GM21360 (cell line): ENCODE results near the gene VASP.

Source experiments
- ATAC-seq: cut with Tn5 transposase; IDR thresholded peaks from one replicate; pipeline ENCODE4 v1.9.1; 2021; ENCODE audit warnings: mild to moderate bottlenecking, moderate library complexity; ENCODE audit not compliant: unreplicated experiment

The VASP gene

DNA sequence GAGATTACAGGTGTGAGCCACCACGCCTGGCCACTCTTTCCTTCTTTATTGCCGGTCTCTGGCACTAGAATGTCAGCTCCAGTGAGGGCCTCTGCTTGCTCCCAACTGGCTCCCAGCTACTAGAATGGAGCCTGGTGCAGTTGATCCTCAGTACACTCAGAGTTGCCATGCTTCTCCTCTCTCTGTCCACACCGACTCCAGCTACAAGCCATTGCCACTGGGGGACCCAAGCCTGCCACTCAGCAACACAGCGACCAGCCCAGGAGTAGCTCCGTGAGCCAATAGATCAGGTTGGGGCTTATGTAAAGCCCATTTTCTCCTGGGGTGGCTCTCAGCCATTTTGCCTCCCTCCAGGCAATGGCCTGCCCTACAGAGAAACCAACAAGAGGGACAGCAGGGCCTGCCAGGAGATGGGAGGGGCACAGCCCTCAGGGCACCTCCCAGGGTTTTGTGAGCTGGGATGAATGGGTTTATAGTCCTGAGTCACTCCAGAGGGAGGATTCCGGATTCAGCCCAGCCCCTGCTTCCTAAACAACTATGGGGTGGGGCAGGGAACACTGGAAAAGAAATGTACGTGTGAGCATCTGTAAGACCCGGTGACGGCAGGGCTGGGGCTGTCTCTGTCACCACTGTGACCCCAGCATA is 40.8 kb downstream of the VASP start:
- ATAC-seq, result no peak

DNA sequence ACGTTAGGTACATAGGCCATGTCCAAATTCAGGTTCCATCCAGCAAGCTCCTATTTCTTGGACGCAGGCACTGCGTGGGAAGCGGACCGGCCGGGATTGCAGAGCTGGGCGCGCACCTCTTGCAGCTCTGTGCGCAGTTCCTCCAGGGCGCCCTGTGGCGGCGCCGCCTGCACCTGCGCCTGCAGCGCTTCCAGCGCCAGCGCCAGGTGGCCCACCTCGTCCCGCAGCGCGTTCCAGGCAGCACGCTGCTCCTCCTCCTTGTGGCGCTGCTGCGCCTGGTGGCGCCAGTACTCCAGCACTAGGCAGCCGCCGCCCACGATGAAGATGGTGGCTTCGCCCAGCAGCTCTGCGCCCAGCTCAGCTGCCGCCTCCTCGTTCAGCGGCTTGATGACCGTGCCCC is 46.2 kb downstream of the VASP start:
- no peak for ATAC-seq

DNA sequence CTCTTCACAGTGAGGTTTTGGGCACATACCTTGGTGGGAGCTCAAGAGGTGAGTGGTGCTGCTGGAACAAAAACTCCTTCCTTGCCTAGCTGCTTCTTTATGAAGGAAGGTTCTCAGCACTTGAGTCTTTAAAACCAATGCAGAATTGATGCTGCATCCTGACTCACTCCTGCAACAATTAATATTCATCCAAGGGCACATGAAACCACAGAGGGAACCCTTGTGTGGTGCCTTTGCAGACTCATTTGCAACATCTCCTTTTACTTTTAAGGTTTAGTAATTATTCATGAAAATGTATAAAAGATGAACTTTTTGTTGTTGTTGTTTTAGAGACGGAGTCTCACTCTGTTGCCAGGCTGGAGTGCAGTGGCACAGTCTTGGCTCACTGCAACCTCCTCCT is 47.2 kb downstream of the VASP start:
- ATAC-seq, result no peak

DNA sequence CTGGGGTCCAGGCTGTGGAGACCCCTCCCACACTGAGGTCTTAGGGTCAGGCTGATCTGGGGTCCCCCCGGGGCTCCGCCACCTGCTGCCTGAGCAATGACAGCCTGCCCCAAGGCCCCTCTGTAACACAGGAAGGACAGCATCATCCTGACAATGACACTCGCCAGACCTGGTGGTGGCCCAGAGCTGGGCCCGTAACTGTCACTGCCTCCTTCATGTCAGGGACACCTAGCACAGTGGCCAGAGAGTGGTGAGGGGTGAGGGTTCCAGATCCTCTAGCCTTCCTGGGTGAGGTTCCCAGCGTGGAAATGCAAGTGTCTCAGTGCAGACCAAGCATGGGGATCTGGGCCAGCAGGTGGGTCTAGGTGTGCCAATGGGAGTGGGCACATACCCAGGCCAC is 49.6 kb downstream of the VASP start:
- no peak for ATAC-seq

DNA sequence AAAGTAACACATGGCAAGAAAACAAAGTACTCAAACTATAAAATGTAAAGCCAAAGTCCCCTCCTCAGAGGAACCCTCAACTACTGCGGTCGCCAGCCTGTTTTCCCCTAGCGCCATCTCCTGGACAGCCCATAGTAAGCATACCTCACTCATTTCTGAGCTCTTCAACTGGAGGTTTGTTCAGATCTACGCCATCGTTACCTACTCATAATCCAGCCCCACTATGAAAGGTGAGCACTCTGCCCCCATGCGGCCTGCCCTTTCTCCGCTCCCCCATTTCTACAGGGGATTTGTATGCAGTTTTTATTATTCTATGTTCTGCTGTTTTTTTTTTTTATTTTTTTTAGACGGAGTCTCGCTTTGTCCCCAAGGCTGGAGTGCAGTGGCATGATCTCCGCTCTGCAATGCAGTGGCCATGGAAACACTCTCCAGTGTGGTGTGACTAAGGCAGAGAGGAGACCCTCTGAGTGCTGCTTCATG is 51.2 kb downstream of the VASP start:
- no peak for ATAC-seq

DNA sequence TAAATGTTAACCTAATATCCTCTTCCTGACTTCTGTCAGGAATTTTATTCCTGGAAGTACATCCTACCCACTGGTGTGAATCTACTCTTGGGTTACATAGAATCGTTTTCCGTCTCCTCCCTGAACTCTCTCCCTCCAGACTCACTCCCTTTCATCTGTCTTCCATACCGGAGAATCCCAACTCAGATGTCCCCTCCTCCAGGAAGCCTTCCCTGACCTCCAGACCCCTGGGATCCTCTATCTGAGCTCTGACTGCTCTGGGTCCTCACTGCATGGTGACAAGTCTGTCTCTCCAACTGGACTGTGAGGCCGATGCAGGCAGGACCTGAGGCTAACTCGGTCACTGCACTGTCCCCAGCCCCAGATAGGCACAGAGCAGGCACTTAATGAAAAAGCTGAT is 52.8 kb downstream of the VASP start:
- ATAC-seq, result no peak

DNA sequence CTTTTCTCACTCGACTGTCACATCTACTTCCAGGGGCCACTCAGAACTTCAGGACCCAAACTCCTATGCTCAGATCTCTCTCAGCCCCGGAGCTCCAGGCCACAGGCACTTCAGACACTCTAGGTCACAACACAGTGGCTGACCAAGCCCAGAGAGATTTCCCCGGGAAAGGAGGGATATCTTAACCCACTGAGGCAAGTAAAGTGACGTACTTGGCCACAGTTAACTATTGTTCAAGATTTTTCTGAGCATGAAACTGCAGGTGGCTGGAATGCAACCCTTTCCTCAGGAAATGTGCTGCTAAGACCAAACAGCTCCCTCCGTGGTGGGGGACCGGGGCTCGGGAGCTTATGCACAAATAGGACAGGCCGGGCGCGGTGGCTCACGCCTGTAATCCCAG is 53.4 kb downstream of the VASP start:
- no peak for ATAC-seq

DNA sequence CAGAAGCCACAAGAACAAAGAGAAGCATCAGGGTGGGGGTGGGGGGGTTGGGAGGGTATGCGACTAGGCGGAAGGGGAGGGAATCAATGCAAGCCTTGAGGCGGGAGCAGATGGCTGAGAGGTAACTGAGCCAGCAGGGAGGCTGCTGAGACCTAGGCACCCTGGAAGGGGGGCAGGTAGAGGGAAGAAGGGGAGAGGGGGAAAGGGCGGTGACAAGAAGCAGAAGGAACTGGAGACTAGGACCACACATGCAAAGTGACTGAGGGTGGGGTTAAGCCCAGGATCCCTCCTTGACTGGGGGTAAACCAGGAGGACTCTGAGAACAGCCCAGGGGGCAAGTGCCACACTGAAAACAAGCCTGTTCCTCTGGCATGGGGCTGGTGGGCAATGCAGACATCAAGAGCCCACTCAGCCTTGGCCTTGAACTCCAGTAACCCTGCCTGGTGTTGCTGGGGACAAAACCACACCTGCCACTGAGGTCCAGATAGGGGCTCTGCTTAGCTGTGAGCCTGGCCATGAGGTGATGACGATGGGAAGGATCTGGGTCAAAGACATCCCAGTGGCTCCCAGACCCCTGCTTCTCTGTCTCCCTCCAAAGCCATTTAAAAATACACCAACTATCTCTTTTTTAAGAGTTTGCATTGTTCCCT is 57.0 kb downstream of the VASP start:
- no peak for ATAC-seq

DNA sequence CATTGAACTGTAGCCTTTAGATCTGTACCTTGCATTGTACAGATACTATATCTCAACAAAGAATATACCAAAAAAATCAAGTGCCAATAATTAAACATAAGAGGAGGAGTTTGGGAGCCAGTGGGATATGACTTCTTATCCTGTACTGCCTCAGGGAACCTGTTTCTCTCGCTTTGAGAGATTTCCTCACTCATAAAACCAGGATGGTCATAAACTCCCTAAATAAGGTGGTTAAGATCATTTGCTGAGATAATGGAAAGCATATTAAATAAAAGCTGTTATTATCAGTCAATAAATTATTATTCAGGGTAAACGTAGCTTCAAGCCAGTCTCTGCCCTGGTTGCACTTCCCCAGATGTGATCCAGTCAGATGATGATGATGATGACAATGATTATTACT is 60.3 kb downstream of the VASP start:
- no peak for ATAC-seq

DNA sequence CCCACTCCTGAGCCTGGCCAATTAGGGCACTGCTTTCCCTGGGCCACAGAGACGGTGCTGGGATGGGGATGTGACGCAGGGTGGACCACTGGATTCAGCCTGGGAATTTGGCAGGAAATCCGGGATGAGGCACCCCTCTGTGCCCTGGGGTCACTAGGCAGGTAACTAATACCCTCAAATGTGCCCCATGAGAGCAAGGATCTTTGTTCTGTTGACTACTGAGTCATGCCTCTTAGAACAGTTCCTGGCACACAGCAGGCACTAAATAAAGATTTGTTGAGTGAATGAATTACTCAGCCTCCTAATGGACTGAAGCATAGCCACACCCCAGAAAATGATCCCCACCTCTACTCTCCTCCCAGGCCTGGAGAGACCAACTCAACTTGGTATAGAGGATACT is 61.5 kb downstream of the VASP start:
- ATAC-seq, result no peak

DNA sequence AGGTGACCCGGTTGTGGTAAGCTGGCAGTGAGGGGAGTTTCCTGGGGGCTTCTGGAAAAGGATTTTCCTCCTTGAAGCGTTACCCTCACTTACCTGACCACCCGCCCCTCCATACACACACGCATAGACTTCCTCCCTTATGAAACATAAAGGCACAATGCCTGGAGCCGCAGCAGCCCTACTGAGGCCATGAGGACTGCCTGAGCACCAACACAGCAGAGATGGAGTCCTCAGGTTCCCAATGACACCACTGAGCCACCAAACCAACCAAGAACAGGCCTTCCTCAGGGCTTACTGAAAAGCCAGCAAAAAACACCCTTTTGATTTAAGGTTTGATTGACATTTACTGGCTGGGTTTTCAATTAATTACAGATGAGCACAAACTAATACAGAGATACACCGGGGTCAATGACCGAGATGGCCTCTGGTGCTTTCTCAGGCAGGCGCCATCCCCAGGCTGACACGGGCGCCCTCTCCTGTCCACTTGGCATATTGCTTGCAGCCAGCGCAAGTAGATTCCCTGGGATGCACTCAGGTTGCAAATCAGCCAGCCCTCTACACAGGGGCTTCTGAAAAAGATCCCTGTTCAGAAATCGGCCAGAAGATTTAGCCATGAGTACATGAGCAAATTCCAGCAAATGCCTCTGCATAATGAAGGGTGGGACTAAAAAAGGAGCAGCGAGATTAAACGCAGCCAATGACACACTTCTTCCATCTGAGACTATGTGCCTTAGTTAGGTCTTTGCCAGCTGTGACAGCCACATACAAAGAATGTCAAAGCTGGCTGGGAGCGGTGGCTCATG is 62.5 kb downstream of the VASP start:
- no peak for ATAC-seq

DNA sequence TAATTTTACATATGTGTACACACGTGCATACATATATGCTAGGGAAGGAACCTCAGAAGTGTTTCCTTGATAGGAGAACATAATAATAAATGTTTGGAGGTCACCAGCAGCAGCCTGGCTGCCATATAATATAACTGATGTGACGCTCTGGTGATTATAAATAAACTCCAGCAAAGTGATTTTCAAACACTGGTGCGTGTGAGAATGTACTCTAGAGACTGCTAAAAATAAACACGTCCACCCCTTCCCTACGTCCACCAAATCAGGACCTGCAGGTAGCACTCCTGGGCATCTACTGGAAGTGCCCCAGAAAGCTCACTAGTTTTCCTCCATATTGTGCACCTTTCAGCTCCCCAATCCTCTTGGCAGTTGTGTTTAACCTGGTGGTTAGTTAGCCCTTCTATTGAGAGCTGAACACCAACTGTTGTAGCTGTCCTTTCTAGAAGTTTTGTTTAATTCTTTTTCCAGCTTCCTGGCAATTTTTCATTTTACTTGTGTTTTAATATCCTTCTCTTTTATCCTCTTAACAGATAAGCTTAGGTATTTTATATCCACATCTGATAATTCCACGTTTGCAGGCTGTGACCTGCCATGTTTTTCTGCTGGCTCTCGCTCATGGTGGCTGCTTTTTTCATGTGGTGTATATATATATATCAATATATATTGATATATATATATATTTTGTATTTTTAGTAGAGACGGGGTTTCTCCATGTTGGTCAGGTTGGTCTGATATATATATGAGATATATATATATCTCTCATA is 64.4 kb downstream of the VASP start:
- no peak for ATAC-seq

DNA sequence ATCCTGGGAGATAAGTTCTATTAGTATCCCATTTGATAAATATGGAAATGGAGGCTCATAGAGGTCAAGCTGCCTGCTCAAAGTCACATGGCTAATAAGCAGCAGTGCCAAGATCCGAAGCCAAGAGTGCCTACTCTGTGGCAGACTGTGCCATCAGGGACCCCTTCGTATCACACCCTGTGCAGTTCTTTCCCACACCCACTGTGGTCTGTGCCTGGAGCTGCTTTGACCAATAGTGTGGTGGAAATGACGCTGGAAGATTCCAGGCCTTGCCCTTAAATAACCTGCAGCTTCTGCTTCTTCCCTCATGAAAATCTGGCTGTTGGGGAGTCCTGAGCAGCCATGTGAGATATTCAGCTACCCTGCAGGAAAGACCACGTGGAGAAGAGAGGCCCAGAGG is 67.2 kb downstream of the VASP start:
- no peak for ATAC-seq

DNA sequence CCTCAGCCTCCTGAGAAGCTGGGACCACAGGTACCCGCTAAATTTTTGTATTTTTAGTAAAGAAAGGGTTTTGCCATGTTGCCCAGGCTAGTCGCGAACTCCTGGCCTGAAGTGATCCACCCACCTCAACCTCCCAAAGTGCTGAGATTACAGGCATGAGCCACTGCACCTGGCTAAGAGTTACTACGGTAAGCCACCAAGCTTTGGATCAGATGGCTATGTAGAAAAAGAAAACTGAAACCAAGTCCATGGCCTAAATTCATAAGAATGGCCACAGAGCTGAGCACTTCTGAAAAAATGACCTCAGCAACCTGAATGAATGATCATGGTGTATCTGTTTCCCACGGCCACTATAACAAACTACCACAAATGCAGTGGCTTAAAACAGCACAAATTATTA is 67.9 kb downstream of the VASP start:
- no peak for ATAC-seq
